GM21717 (cell line): ENCODE results near the gene VPS13A.

ENCODE experiments used
- ATAC-seq: cut with Tn5 transposase; IDR thresholded peaks from one replicate; pipeline ENCODE4 v1.9.1; 2021; ENCODE audit warnings: mild to moderate bottlenecking, moderate library complexity; ENCODE audit not compliant: unreplicated experiment

VPS13A gene

GRCh38 chr9:77177143-77177893 lies at the start of gene VPS13A:
TSS of gene VPS13A (plus strand) at chr9:77177534. CDS start at chr9:77177705, 171 bp downstream.
- ATAC-seq, result peak; percentile 79

- no peak for ATAC-seq
Measured at GRCh38 chr9:77128125-77128789, 49.1 kb upstream of the VPS13A start.

GRCh38 chr9:77131399-77131798 lies 45.9 kb upstream of the VPS13A start:
- ATAC-seq, result no peak

- ATAC-seq, result no peak
Measured at GRCh38 chr9:77133011-77133410, 44.3 kb upstream of the VPS13A start.

- no peak for ATAC-seq
Measured at GRCh38 chr9:77142366-77142765, 35.0 kb upstream of the VPS13A start.

- no peak for ATAC-seq
Measured at GRCh38 chr9:77149879-77150278, 27.5 kb upstream of the VPS13A start.

- no peak for ATAC-seq
Measured at GRCh38 chr9:77152289-77152688, 25.0 kb upstream of the VPS13A start.

- ATAC-seq, result no peak
Measured at GRCh38 chr9:77156646-77157371, 20.5 kb upstream of the VPS13A start.

- ATAC-seq, result no peak
Measured at GRCh38 chr9:77158772-77159513, 18.4 kb upstream of the VPS13A start.

GRCh38 chr9:77161191-77161590 lies 16.1 kb upstream of the VPS13A start:
- no peak for ATAC-seq

- ATAC-seq, result no peak
Measured at GRCh38 chr9:77161966-77162365, 15.4 kb upstream of the VPS13A start.

- no peak for ATAC-seq
Measured at GRCh38 chr9:77162366-77162765, 15.0 kb upstream of the VPS13A start.

GRCh38 chr9:77163884-77164283 lies 13.4 kb upstream of the VPS13A start:
- ATAC-seq, result no peak

GRCh38 chr9:77166193-77166592 lies 11.1 kb upstream of the VPS13A start:
- no peak for ATAC-seq

GRCh38 chr9:77170991-77171699 lies 6.2 kb upstream of the VPS13A start:
- ATAC-seq, result no peak

GRCh38 chr9:77175151-77175550 lies 2.2 kb upstream of the VPS13A start:
- no peak for ATAC-seq

GRCh38 chr9:77176106-77176505 lies 1.2 kb upstream of the VPS13A start:
- no peak for ATAC-seq

GRCh38 chr9:77176686-77177142 lies 620 bp upstream of the VPS13A start:
- no peak for ATAC-seq

- peak; percentile 26 for ATAC-seq
Measured at GRCh38 chr9:77177894-77178794, 810 bp downstream of the VPS13A start.
